ENCODE results near the gene WFIKKN2. TPM values are rescaled to one million over a fixed set of nuclear protein-coding genes. Genes with fewer than 3 reads are reported as not detected.

WFIKKN2 gene
- total and polyA plus RNA-seq, 10 of the 15 experiments (the other 5 are each of a cell fraction or from before 2014, with no cell fraction given) = 0.06 TPM; not detected in 9

- TF ChIP-seq CHD2 (IDR thresholded peaks at IDR 0.05; ENCODE audit: borderline replicate concordance, low read depth, low read length) (peak; percentile 75; the same call in 1 of the 2 replicates), ZNF384 (IDR thresholded peaks at IDR 0.05; ENCODE audit: borderline replicate concordance, low read depth, low read length) (0 out of 2 replicates have a peak, but pooled peaks have one; percentile 15), IRF4 (IDR thresholded peaks at IDR 0.05; ENCODE audit: low read depth, low read length) (0 out of 2 replicates have a peak, but pooled peaks have one; percentile 10), SMARCA5 (IDR thresholded peaks at IDR 0.05) (0 out of 2 replicates have a peak, but pooled peaks have one; percentile 58), EGR1 (IDR thresholded peaks at IDR 0.05; ENCODE audit: borderline replicate concordance in 1 of 2, low read depth in 2 of 2, low read length in 2 of 2) (no peak), SIN3A (IDR thresholded peaks at IDR 0.05; ENCODE audit: low read depth, low read length) (peak; percentile 59; the same call in 1 of the 2 replicates), CREB1 (IDR thresholded peaks at IDR 0.05; ENCODE audit: low read depth) (peak; percentile 87), YY1 (IDR thresholded peaks at IDR 0.05; ENCODE audit: low read depth, low read length) (no peak), SUZ12 (IDR thresholded peaks at IDR 0.05; ENCODE audit: unreplicated experiment) (no peak), WRNIP1 (IDR thresholded peaks at IDR 0.05; ENCODE audit: borderline replicate concordance, low read depth, low read length) (no peak), GABPA (IDR thresholded peaks at IDR 0.05; ENCODE audit: low read depth) (no peak), MEF2B (IDR thresholded peaks at IDR 0.05; ENCODE audit: partially characterized antibody, poor library complexity, severe bottlenecking) (peak; percentile 52), JUNB (IDR thresholded peaks at IDR 0.05) (no peak), RAD51 (IDR thresholded peaks at IDR 0.05) (peak; percentile 84), NBN (IDR thresholded peaks at IDR 0.05) (peak; percentile 90), HCFC1 (IDR thresholded peaks at IDR 0.05; ENCODE audit: low read length) (peak; percentile 6; the same call in 1 of the 2 replicates), ETV6 (conservative IDR thresholded peaks at IDR 0.05 in 1 of 2, IDR thresholded peaks at IDR 0.05 in 1 of 2; ENCODE audit: borderline replicate concordance in 1 of 2, low read depth in 1 of 2) (no peak), PML (IDR thresholded peaks at IDR 0.05; ENCODE audit: low read length) (no peak; the same call in none of the 2 replicates), NFIC (IDR thresholded peaks at IDR 0.05; ENCODE audit: low read depth, low read length) (peak; percentile 56; the same call in 1 of the 2 replicates), NFXL1 (IDR thresholded peaks at IDR 0.05; ENCODE audit: borderline replicate concordance) (no peak), TCF12 (IDR thresholded peaks at IDR 0.05; ENCODE audit: low read depth, low read length) (peak; percentile 79; the same call in 1 of the 2 replicates), ESRRA (IDR thresholded peaks at IDR 0.05; ENCODE audit: low read length) (no peak), E2F4 (IDR thresholded peaks at IDR 0.05; ENCODE audit: low read depth, low read length) (no peak), KLF5 (IDR thresholded peaks at IDR 0.05; ENCODE audit: partially characterized antibody) (peak; percentile 26)
- TF ChIP-seq, protein P1, sequence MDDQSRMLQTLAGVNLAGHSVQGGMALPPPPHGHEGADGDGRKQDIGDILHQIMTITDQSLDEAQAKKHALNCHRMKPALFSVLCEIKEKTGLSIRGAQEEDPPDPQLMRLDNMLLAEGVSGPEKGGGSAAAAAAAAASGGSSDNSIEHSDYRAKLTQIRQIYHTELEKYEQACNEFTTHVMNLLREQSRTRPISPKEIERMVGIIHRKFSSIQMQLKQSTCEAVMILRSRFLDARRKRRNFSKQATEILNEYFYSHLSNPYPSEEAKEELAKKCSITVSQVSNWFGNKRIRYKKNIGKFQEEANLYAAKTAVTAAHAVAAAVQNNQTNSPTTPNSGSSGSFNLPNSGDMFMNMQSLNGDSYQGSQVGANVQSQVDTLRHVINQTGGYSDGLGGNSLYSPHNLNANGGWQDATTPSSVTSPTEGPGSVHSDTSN (IDR thresholded peaks at IDR 0.05; ENCODE audit: insufficient replicate concordance, low read depth, low read length) = peak; percentile 1
- TF ChIP-seq, protein P2, sequence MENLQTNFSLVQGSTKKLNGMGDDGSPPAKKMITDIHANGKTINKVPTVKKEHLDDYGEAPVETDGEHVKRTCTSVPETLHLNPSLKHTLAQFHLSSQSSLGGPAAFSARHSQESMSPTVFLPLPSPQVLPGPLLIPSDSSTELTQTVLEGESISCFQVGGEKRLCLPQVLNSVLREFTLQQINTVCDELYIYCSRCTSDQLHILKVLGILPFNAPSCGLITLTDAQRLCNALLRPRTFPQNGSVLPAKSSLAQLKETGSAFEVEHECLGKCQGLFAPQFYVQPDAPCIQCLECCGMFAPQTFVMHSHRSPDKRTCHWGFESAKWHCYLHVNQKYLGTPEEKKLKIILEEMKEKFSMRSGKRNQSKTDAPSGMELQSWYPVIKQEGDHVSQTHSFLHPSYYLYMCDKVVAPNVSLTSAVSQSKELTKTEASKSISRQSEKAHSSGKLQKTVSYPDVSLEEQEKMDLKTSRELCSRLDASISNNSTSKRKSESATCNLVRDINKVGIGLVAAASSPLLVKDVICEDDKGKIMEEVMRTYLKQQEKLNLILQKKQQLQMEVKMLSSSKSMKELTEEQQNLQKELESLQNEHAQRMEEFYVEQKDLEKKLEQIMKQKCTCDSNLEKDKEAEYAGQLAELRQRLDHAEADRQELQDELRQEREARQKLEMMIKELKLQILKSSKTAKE (IDR thresholded peaks at IDR 0.05; ENCODE audit: low read depth, poor library complexity, severe bottlenecking) = no peak
Observed at GRCh38 chr17:50867363-50868139, 32.2 kb downstream of the WFIKKN2 start (continued).

All from GM12878 (cell line).